GM06990 (cell line): ENCODE results near the gene SDK1.

Experiments
- DNase-seq: peaks from one replicate; pipeline ENCODE4 v3.0.0-alpha.2; 2011; ENCODE audit not compliant: insufficient read length; ENCODE audit errors: extremely low read depth
- H3K27me3 ChIP-seq: replicated peaks from 2 replicates; pipeline ENCODE4 v1.6.0; 2011; ENCODE audit warnings: low read length; ENCODE audit not compliant: control insufficient read depth, insufficient read depth
- H3K36me3 ChIP-seq: 2 replicates; pipeline ENCODE4 v1.5.1; 2011; ENCODE audit warnings: low read length; ENCODE audit not compliant: control insufficient read depth, insufficient read depth
- H3K4me3 ChIP-seq: replicated peaks from 2 replicates; pipeline ENCODE4 v1.5.1; 2011; ENCODE audit warnings: low read depth, mild to moderate bottlenecking, control low read depth, low read length
- CTCF ChIP-seq: IDR thresholded peaks from 2 replicates; pipeline ENCODE4 v1.5.1; 2011; ENCODE audit warnings: low read length, control low read depth, mild to moderate bottlenecking, inconsistent platforms; ENCODE audit not compliant: insufficient read depth, poor library complexity, severe bottlenecking

The SDK1 gene

GRCh38 chr7:3501671-3502070 is 200.6 kb downstream of the SDK1 start:
- no peak for DNase-seq
- Histone ChIP-seq H3K27me3 (no peaks in the 10 kb centered on the region), H3K36me3 (no peaks in the 10 kb centered on the region), H3K4me3 (no peak overlapping the region)
- TF ChIP-seq CTCF: no peak

GRCh38 chr7:3504384-3504783 is 203.3 kb downstream of the SDK1 start:
- no peak for TF ChIP-seq CTCF
- no peak overlapping the region for H3K4me3 ChIP-seq
- no peaks in the 10 kb centered on the region for H3K36me3 ChIP-seq
- no peak for DNase-seq
- no peaks in the 10 kb centered on the region for H3K27me3 ChIP-seq

- Histone ChIP-seq H3K27me3 (no peaks in the 10 kb centered on the region), H3K4me3 (no peak overlapping the region), H3K36me3 (no peaks in the 10 kb centered on the region)
- TF ChIP-seq CTCF: no peak
- no peak for DNase-seq
These were observed 209.3 kb downstream of the SDK1 start for GRCh38 chr7:3510101-3511020.

- H3K36me3 ChIP-seq: no peaks in the 10 kb centered on the region
- DNase-seq: no peak
- no peak for TF ChIP-seq CTCF
- no peak overlapping the region for H3K4me3 ChIP-seq
- H3K27me3 ChIP-seq: no peaks in the 10 kb centered on the region
These were observed 216.3 kb downstream of the SDK1 start for GRCh38 chr7:3517344-3517743.

GRCh38 chr7:3518546-3518945 is 217.5 kb downstream of the SDK1 start:
- H3K36me3 ChIP-seq: no peaks in the 10 kb centered on the region
- H3K27me3 ChIP-seq: no peaks in the 10 kb centered on the region
- DNase-seq: no peak
- no peak for TF ChIP-seq CTCF
- no peak overlapping the region for H3K4me3 ChIP-seq

- no peaks in the 10 kb centered on the region for H3K27me3 ChIP-seq
- H3K4me3 ChIP-seq: no peak overlapping the region
- no peak for TF ChIP-seq CTCF
- DNase-seq: no peak
- no peaks in the 10 kb centered on the region for H3K36me3 ChIP-seq
These were observed 219.2 kb downstream of the SDK1 start for GRCh38 chr7:3520206-3520605.
